ENCODE results near the gene OBSCN. TPM values are rescaled to one million over a fixed set of nuclear protein-coding genes. Genes with fewer than 3 reads are reported as not detected.
A peak's percentile ranks its signal among the peaks of the same experiment; 100 is the strongest.

OBSCN gene
- total RNA-seq, 2 experiments from 2014 or later, result 29.5 to 45.2 TPM

DNA sequence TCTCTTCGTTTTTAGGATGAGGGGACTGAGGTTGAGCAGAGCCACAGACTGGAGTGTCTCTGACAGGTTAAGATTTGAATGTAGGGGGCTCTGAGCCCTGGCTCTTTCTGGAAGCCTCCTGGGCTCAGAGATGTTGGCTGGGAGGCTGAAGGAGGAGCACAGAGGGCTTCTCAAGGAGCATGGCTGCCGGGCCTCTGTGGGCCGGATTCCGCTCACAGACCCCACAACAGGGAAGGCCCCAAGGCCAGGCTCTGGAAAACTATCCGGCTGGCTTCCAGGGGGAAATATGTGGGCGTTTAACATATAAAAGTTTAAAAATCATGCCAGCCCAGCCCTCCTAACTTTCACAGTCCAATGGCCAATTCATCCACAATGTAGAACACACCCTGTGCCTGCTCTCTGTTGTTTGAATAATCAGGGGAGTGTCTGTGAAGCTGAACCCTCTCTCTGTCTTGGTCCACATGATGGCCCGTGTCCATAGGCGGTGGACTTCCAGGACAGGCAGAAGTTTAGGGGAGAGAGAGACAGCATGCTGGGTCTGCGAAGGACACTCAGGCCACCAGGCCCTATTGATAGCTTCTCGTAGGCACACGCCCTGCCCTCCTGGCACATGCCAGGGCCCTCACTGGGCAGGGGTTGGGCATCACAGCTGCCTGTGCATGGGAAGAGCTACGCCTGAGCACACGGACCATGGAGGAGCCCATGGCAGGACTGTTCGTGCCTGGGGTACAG, 10.8 kb downstream of the OBSCN start:
- ChIA-PET POLR2A (interaction anchor here (0.6 kb wide), 1 partner anchor 38 kb away, joined by 3 read pairs; no protein-coding TSS in a partner anchor), CTCF (ENCODE audit: unreplicated experiment) (no interaction called here)
- Histone ChIP-seq H3K79me2 (ENCODE audit: insufficient read depth, low read depth, low read length) (no peaks in the 10 kb centered on the region), H3K4me1 (ENCODE audit: insufficient read depth, low read length, poor library complexity, severe bottlenecking) (peaks cover 9% of the 10 kb centered on the region), H2AFZ (ENCODE audit: low read length) (no peak overlapping the region), H3K27ac (ENCODE audit: low read depth, low read length, poor library complexity, severe bottlenecking) (no peak overlapping the region), H3K36me3 (ENCODE audit: insufficient read depth, low read length) (peaks cover 22% of the 10 kb centered on the region; the same call in 1 of the 2 replicates), H3K9me2 (ENCODE audit: insufficient read depth, low read length) (no peaks in the 10 kb centered on the region), H4K20me1 (ENCODE audit: insufficient read depth, low read length) (no peaks in the 10 kb centered on the region), H3K9me3 (ENCODE audit: low read length) (no peaks in the 10 kb centered on the region), H3K4me2 (ENCODE audit: low read length) (no peak overlapping the region), H3K4me3 (ENCODE audit: low read depth, low read length, poor library complexity, severe bottlenecking) (no peak overlapping the region)
- BruUV-seq (replicated peaks), result no TSS peak
- intact Hi-C loops (cut with micrococcal nuclease; ENCODE audit: unreplicated experiment), result no loop called here
- DNase-seq (ENCODE audit: low spot score), result no peak
- TF ChIP-seq, protein P1, sequence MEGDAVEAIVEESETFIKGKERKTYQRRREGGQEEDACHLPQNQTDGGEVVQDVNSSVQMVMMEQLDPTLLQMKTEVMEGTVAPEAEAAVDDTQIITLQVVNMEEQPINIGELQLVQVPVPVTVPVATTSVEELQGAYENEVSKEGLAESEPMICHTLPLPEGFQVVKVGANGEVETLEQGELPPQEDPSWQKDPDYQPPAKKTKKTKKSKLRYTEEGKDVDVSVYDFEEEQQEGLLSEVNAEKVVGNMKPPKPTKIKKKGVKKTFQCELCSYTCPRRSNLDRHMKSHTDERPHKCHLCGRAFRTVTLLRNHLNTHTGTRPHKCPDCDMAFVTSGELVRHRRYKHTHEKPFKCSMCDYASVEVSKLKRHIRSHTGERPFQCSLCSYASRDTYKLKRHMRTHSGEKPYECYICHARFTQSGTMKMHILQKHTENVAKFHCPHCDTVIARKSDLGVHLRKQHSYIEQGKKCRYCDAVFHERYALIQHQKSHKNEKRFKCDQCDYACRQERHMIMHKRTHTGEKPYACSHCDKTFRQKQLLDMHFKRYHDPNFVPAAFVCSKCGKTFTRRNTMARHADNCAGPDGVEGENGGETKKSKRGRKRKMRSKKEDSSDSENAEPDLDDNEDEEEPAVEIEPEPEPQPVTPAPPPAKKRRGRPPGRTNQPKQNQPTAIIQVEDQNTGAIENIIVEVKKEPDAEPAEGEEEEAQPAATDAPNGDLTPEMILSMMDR (conservative IDR thresholded peaks at IDR 0.05; ENCODE audit: low read length), result no peak
- TF ChIP-seq EZH2phosphoT487 (IDR thresholded peaks at IDR 0.05; ENCODE audit: borderline replicate concordance, low read depth, low read length), result no peak

DNA sequence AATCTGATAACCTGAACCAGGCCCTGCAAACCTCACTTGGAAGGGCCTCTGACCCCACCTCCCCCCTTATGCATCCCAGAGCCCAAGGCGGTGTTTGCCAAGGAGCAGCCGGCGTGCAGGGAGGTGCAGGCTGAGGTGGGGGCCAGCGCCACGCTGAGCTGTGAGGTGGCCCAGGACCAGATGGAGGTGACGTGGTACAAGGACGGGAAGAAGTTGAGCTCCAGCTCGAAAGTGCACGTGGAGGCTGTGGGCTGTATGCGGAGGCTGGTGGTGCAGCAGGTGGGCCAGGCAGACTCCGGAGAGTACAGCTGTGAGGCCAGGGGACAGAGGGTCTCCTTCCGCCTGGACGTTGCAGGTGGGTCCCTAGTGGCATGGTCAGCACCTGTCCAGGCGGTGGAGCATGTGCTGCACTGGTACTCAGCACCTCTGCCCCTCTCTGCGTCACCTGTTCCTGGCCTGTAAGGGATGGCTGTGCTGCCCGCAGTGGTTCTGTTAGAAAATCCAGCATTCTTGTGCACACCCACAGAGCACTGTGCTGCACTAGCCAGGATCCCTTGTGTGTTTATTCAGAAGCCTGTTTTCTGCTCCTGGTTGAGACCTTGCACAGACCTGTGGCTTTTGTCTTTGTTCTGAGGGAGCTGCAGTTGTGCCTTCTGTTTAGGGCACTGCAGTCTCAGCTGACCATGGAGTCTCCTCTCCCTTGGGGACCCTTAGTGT, 11.6 kb downstream of the OBSCN start:
- ChIA-PET CTCF (ENCODE audit: unreplicated experiment) (interaction anchor here (0.6 kb wide), 1 partner anchor 83 kb away, joined by 3 read pairs; no protein-coding TSS in a partner anchor), POLR2A (interaction anchor here (1.0 to 1.2 kb wide), 2 partner anchors 203 to 238 kb away, joined by 3 read pairs; no protein-coding TSS in a partner anchor)
- H3K79me2 ChIP-seq (ENCODE audit: insufficient read depth, low read depth, low read length), result no peaks in the 10 kb centered on the region
- no peaks in the 10 kb centered on the region for H4K20me1 ChIP-seq (ENCODE audit: insufficient read depth, low read length)
- H3K36me3 ChIP-seq (ENCODE audit: insufficient read depth, low read length), result peaks cover 29% of the 10 kb centered on the region
- H3K9me3 ChIP-seq (ENCODE audit: low read length), result no peaks in the 10 kb centered on the region
- H3K4me1 ChIP-seq (ENCODE audit: insufficient read depth, low read length, poor library complexity, severe bottlenecking), result peaks cover 9% of the 10 kb centered on the region
- no TSS peak for BruUV-seq (replicated peaks)
- H3K27ac ChIP-seq (ENCODE audit: low read depth, low read length, poor library complexity, severe bottlenecking), result no peak overlapping the region
- no peaks in the 10 kb centered on the region for H3K9me2 ChIP-seq (ENCODE audit: insufficient read depth, low read length)
- TF ChIP-seq EZH2phosphoT487 (IDR thresholded peaks at IDR 0.05; ENCODE audit: borderline replicate concordance, low read depth, low read length), result no peak
- TF ChIP-seq, protein P1 (conservative IDR thresholded peaks at IDR 0.05; ENCODE audit: low read length), result no peak
- no peak overlapping the region for H3K4me3 ChIP-seq (ENCODE audit: low read depth, low read length, poor library complexity, severe bottlenecking)
- H2AFZ ChIP-seq (ENCODE audit: low read length), result no peak overlapping the region
- peak overlapping the region; percentile 23; the same call in 1 of the 2 replicates for H3K4me2 ChIP-seq (ENCODE audit: low read length)
- DNase-seq (ENCODE audit: low spot score), result no peak
- intact Hi-C loops (cut with micrococcal nuclease; ENCODE audit: unreplicated experiment), result no loop called here

All from OCI-LY7 (cell line).